Right atrium auricular region (tissue), 2 donors: ENCODE measurements around the gene MAP1LC3A. TPM values are rescaled to one million over a fixed set of nuclear protein-coding genes. Genes with fewer than 3 reads are reported as not detected.

ENCODE experiments used
- DNase-seq: peaks from one replicate; pipeline ENCODE4 v3.0.0-alpha.2; 2019; ENCODE audit warnings: low spot score
- H3K27ac ChIP-seq, 2 donors: fragments of 200-600 bp; sonication (generic); 1 replicate in 1 of 2; 2 replicates in 1 of 2; pipeline ENCODE4 v1.5.1; 2016 to 2019
- H3K27me3 ChIP-seq, 2 donors: fragments of 200-600 bp; sonication (generic); one replicate each; pipeline versions ENCODE4 v1.5.1 to v1.6.0; 2017 to 2019
- H3K36me3 ChIP-seq: fragments of 200-600 bp; sonication (generic); one replicate; pipeline ENCODE4 v1.5.1; 2016
- H3K4me1 ChIP-seq, 2 donors: fragments of 200-600 bp; sonication (generic); one replicate each; pipeline versions ENCODE4 v1.5.1 to v1.6.0; 2017 to 2019
- H3K4me3 ChIP-seq, 2 donors: fragments of 200-600 bp; sonication (generic); 1 replicate in 1 of 2; 2 replicates in 1 of 2; pipeline ENCODE4 v1.5.1; 2017 to 2019; ENCODE audit warnings: mild to moderate bottlenecking in 1 of 2, moderate library complexity in 1 of 2
- H3K9me3 ChIP-seq, 2 donors: fragments of 200-600 bp; sonication (generic); one replicate each; pipeline ENCODE4 v1.5.1; 2019
- total RNA-seq, 2 donors: library from RNA; depleted of rRNA; stranded (reverse); fragments of >200 nt; gene quantifications; one replicate each; pipeline ENCODE4 v1.1.0, GENCODE V29; 2016
- TF ChIP-seq, protein P1 (sequence below), 2 donors: fragments of 200-600 bp; sonication (generic); IDR thresholded peaks; one replicate each; pipeline ENCODE4 v1.5.1; 2019; ENCODE audit warnings: antibody characterized with exemption in 2 of 2

MAP1LC3A gene
- total RNA-seq, 2 donors from 2014 or later, result 111 to 120 TPM

DNA sequence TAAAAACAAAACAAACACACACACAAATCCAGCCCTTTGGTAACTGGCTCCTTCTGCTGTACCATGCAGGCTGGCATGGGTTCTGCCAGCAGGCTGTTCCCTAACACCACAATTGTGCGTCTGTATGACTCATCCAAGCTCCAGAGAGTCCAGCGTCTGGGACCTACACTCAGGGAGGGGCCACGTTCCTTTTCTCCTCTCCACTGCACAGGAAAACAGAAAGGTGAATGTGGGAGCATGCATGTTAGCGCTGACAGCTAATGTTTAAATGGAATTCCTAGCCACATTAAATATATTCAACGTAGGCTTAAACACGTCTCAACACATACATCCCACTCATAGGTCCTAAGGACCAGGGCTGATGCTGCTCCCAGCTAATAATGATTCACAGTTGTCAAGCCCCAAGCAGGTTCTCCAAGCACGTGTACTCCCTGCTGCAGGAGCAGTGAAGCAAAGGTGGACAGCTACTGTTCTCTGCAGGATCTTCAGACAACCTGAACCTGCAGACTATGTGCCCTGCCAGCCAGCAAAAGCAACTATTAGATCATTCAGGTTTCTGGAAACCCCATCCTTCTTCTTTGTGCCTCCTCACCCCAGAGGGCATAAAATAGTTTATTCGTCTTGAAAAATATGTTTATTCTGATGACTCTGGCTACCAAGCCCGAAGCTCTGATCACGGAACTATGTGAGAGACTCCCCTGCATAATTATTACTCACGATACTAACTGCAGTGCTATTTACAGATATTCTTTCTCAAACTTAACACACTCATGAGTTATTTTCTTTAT lies 20.9 kb downstream of the MAP1LC3A start:
- peaks cover 0 to 36% of the 10 kb centered on the region in 2 donors for H3K4me1 ChIP-seq
- H3K36me3 ChIP-seq, result peaks cover 7% of the 10 kb centered on the region
- H3K9me3 ChIP-seq, result no peaks in the 10 kb centered on the region
- H3K4me3 ChIP-seq, result no peak overlapping the region
- TF ChIP-seq, protein P1, sequence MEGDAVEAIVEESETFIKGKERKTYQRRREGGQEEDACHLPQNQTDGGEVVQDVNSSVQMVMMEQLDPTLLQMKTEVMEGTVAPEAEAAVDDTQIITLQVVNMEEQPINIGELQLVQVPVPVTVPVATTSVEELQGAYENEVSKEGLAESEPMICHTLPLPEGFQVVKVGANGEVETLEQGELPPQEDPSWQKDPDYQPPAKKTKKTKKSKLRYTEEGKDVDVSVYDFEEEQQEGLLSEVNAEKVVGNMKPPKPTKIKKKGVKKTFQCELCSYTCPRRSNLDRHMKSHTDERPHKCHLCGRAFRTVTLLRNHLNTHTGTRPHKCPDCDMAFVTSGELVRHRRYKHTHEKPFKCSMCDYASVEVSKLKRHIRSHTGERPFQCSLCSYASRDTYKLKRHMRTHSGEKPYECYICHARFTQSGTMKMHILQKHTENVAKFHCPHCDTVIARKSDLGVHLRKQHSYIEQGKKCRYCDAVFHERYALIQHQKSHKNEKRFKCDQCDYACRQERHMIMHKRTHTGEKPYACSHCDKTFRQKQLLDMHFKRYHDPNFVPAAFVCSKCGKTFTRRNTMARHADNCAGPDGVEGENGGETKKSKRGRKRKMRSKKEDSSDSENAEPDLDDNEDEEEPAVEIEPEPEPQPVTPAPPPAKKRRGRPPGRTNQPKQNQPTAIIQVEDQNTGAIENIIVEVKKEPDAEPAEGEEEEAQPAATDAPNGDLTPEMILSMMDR (IDR thresholded peaks at IDR 0.05), result peak; percentile 27 to 69
- peak overlapping the region; percentile 68 to 75 for H3K27ac ChIP-seq
- no peaks in the 10 kb centered on the region for H3K27me3 ChIP-seq
- DNase-seq, result no peak

- Histone ChIP-seq H3K4me3 (no peak overlapping the region), H3K27me3 (no peaks in the 10 kb centered on the region), H3K9me3 (no peaks in the 10 kb centered on the region), H3K4me1 (peaks cover 0 to 36% of the 10 kb centered on the region in 2 donors), H3K36me3 (peaks cover 4% of the 10 kb centered on the region), H3K27ac (no peak overlapping the region)
- DNase-seq, result no peak
- TF ChIP-seq, protein P1 (IDR thresholded peaks at IDR 0.05), result no peak
These were observed 21.7 kb downstream of the MAP1LC3A start for GRCh38 chr20:34579979-34580940.

DNA sequence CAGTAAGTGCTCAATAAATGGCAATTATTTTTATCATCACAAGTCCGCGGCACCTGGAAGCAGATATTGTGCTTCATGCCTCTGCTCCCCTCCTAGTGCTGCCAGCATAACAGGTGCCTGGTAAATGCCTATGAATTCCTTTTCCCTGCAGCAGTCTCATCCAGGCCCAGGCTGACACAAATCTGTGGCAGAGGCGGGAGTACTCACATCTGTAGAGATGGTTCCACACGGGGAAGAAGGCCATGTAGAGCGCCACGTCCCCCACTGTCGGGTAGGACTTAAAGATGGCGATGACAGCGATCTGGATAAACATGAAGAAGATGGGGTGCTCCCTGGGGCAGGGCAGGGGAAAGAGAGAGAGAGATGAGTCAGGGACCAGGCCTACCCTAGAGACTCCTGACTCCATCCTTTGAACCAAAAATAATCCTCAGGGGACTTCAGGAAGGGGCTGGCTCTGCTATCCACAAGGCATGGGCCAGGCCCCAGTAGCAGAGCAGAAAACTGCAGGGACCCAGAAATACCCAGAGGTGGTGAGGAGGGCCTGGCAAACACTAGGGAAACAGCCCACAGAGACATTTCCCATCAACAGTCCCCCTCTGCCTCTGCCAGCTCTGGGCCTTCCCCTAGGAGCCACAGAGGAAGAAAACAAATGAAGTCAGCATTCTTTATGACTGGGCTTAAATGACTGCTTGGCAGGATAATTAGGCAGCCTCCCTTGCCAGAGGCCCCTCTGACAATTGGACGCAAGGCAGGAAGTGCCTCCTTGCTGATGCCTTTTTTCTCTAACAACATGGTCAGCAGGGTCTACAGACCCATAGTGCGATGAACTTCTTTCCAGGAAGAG lies 23.0 kb downstream of the MAP1LC3A start:
- Histone ChIP-seq H3K36me3 (peaks cover 4% of the 10 kb centered on the region), H3K27ac (peak overlapping the region; percentile 44 to 60), H3K27me3 (no peaks in the 10 kb centered on the region), H3K9me3 (no peaks in the 10 kb centered on the region), H3K4me3 (no peak overlapping the region), H3K4me1 (peaks cover 0 to 36% of the 10 kb centered on the region in 2 donors)
- no peak for DNase-seq
- TF ChIP-seq, protein P1 (IDR thresholded peaks at IDR 0.05), result no peak

DNA sequence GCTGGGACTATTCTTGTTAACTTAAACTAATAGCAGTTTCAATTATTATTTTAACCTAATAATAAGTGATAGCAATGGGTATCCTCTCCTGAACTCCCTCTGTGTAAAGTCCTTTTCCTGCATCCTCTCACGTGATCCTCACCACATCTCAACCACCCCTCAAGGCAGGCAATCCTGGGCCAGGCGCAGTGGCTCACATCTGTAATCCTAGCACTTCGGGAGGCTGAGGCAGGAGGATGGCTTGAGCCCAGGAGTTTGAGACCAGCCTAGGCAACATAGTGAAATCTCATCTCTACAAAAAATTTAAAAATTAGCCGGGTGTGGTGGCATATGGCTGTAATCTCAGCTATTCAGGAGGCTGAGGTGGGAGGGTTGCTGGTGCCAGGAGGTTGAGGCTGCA lies 23.7 kb downstream of the MAP1LC3A start:
- Histone ChIP-seq H3K27ac (peak overlapping the region; percentile 44 to 60), H3K4me3 (no peak overlapping the region), H3K27me3 (no peaks in the 10 kb centered on the region), H3K36me3 (peaks cover 4% of the 10 kb centered on the region), H3K9me3 (no peaks in the 10 kb centered on the region), H3K4me1 (peaks cover 0 to 36% of the 10 kb centered on the region in 2 donors)
- TF ChIP-seq, protein P1 (IDR thresholded peaks at IDR 0.05), result no peak
- no peak for DNase-seq

DNA sequence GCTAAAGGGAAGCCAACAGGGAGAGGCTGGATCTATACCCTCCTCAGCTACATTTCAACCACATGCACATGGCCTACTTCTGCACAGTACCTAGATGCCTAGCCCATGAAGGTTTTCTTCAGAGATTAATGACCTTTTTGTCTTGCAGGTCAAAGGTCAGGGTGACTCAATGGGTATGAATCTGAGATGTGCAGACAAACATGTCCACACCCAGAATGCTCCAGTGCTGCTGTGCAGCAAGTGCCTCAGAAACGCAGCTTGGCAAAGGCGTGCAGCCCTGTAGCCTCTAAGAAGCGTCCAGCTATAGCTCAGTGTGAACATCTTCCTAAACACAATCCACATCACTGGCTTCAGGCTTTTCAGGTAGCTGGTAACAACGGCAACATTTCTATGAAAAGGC lies 24.4 kb downstream of the MAP1LC3A start:
- peaks cover 9% of the 10 kb centered on the region for H3K36me3 ChIP-seq
- TF ChIP-seq, protein P1 (IDR thresholded peaks at IDR 0.05), result no peak
- DNase-seq, result no peak
- no peak overlapping the region for H3K4me3 ChIP-seq
- H3K4me1 ChIP-seq, result peaks cover 0 to 35% of the 10 kb centered on the region in 2 donors
- H3K27me3 ChIP-seq, result no peaks in the 10 kb centered on the region
- peak overlapping the region; percentile 44 to 60 for H3K27ac ChIP-seq
- H3K9me3 ChIP-seq, result no peaks in the 10 kb centered on the region
